IMR-90 (cell line): ENCODE data around the gene GSTT2. TPM values are rescaled to one million over a fixed set of nuclear protein-coding genes. Genes with fewer than 3 reads are reported as not detected.

Experiments
- ATAC-seq: fragments of 200-7000 bp; cut with Tn5 transposase; 2 replicates; pipeline ENCODE4 v1.9.1; 2020; ENCODE audit warnings: low read depth, mild to moderate bottlenecking, moderate library complexity
- BruUV-seq: library from RNA; stranded (reverse); fragments of 400-500 nt; replicated peaks from 2 replicates; lab custom pipeline; 2021; lab: Mats Ljungman, UMichigan
- CTCF ChIA-PET: fragments of 300-600 bp; formaldehyde crosslinking; extraction: SDS; loops from one replicate; lab custom pipeline; 2021; ENCODE audit warnings: antibody characterized with exemption; lab: Yijun Ruan, JAX
- POLR2A ChIA-PET: fragments of 300-600 bp; sonication (Branson Sonifier 250); formaldehyde crosslinking; loops from one replicate; lab custom pipeline; 2022; ENCODE audit warnings: antibody characterized with exemption; ENCODE audit not compliant: unreplicated experiment; lab: Charles Lee
- DNase-seq: peaks from one replicate; pipeline ENCODE4 v3.0.0; 2013
- H2AFZ ChIP-seq: replicated peaks from 2 replicates; pipeline ENCODE3; 2013; ENCODE audit warnings: low read length, mild to moderate bottlenecking; ENCODE audit not compliant: poor library complexity
- H2AK5ac ChIP-seq: 2 replicates; pipeline ENCODE4 v1.6.1; 2013; ENCODE audit warnings: low read depth, low read length, inconsistent platforms
- H2AK9ac ChIP-seq: replicated peaks from 2 replicates; pipeline ENCODE3; 2013; ENCODE audit warnings: mild to moderate bottlenecking, low read depth, low read length, moderate library complexity; ENCODE audit not compliant: poor library complexity
- H2BK120ac ChIP-seq: 2 replicates; pipeline ENCODE4 v1.6.1; 2013; ENCODE audit warnings: low read depth, low read length, inconsistent platforms
- H2BK15ac ChIP-seq: 3 replicates; pipeline ENCODE4 v1.6.1; 2013; ENCODE audit warnings: low read depth, low read length, inconsistent platforms
- H2BK20ac ChIP-seq: 2 replicates; pipeline ENCODE4 v1.6.1; 2013; ENCODE audit warnings: low read depth, mild to moderate bottlenecking, inconsistent platforms, low read length, moderate library complexity
- H2BK5ac ChIP-seq: 2 replicates; pipeline ENCODE4 v1.6.1; 2013; ENCODE audit warnings: mild to moderate bottlenecking, low read depth, low read length, inconsistent platforms; ENCODE audit not compliant: poor library complexity, severe bottlenecking
- H3K14ac ChIP-seq: replicated peaks from 2 replicates; pipeline ENCODE4 v1.6.1; 2013; ENCODE audit warnings: low read depth, low read length, inconsistent platforms
- H3K18ac ChIP-seq: 2 replicates; pipeline ENCODE4 v1.6.1; 2013; ENCODE audit warnings: low read depth, low read length, control low read depth
- H3K23ac ChIP-seq: 2 replicates; pipeline ENCODE4 v1.6.1; 2013; ENCODE audit warnings: low read depth, low read length, inconsistent platforms
- H3K27ac ChIP-seq: 2 replicates; pipeline ENCODE4 v1.5.1; 2013; ENCODE audit warnings: mild to moderate bottlenecking, control low read depth, low read length; ENCODE audit not compliant: insufficient read depth
- H3K27me3 ChIP-seq: 2 replicates; pipeline ENCODE4 v1.6.1; 2013; ENCODE audit warnings: low read length; ENCODE audit not compliant: control insufficient read depth, insufficient read depth
- H3K36me3 ChIP-seq: 2 replicates; pipeline ENCODE4 v1.6.1; 2013; ENCODE audit warnings: low read length, mixed read lengths; ENCODE audit not compliant: control insufficient read depth, insufficient read depth
- H3K4ac ChIP-seq: 2 replicates; pipeline ENCODE4 v1.6.1; 2013; ENCODE audit warnings: low read depth, low read length, inconsistent platforms
- H3K4me1 ChIP-seq: 2 replicates; pipeline ENCODE4 v1.6.1; 2013; ENCODE audit warnings: low read length, mixed read lengths; ENCODE audit not compliant: control insufficient read depth, insufficient read depth
- H3K4me2 ChIP-seq: 2 replicates; pipeline ENCODE4 v1.6.1; 2013; ENCODE audit warnings: low read depth, mild to moderate bottlenecking, control low read depth, low read length, moderate library complexity
- H3K4me3 ChIP-seq: 2 replicates; pipeline ENCODE4 v1.5.1; 2013; ENCODE audit warnings: low read depth, mild to moderate bottlenecking, control low read depth, low read length, moderate library complexity; ENCODE audit not compliant: insufficient read depth
- H3K56ac ChIP-seq: 2 replicates; pipeline ENCODE4 v1.6.1; 2013; ENCODE audit warnings: low read length, inconsistent platforms; ENCODE audit not compliant: insufficient read depth; ENCODE audit errors: extremely low read depth
- H3K79me1 ChIP-seq, 2 experiments: 2 replicates each; pipeline ENCODE4 v1.6.1; 2013; ENCODE audit warnings: low read length in 2 of 2, inconsistent platforms in 1 of 2, low read depth in 1 of 2
- H3K9ac ChIP-seq: 2 replicates; pipeline ENCODE4 v1.6.1; 2013; ENCODE audit warnings: low read depth, low read length, control low read depth
- H3K9me1 ChIP-seq: 2 replicates; pipeline ENCODE4 v1.6.1; 2013; ENCODE audit warnings: low read length, inconsistent platforms; ENCODE audit not compliant: insufficient read depth
- H3K9me3 ChIP-seq: 2 replicates; pipeline ENCODE4 v1.6.1; 2013; ENCODE audit warnings: low read length; ENCODE audit not compliant: control insufficient read depth, insufficient read depth
- H4K20me1 ChIP-seq: 2 replicates; pipeline ENCODE4 v1.6.1; 2013; ENCODE audit warnings: low read length, inconsistent platforms; ENCODE audit not compliant: insufficient read depth
- H4K5ac ChIP-seq: 2 replicates; pipeline ENCODE4 v1.6.1; 2013; ENCODE audit warnings: mild to moderate bottlenecking, low read depth, low read length, control low read depth
- H4K8ac ChIP-seq, 2 experiments: 2 replicates each; pipeline ENCODE4 v1.6.1; 2013; ENCODE audit warnings: low read depth in 2 of 2, low read length in 2 of 2, control low read depth in 1 of 2, inconsistent platforms in 1 of 2
- H4K91ac ChIP-seq: 2 replicates; pipeline ENCODE4 v1.6.1; 2013; ENCODE audit warnings: low read depth, low read length, inconsistent platforms; ENCODE audit not compliant: insufficient read depth
- BHLHE40 ChIP-seq: fragments of 150-350 bp; IDR thresholded peaks from 2 replicates; pipeline ENCODE4 v1.6.1; 2016; ENCODE audit warnings: mild to moderate bottlenecking, low read depth, low read length
- CHD1 ChIP-seq: IDR thresholded peaks from 2 replicates; pipeline ENCODE4 v1.6.1; 2012; ENCODE audit warnings: low read depth, low read length, improper control_type of control experiment
- FOS ChIP-seq: fragments of 150-350 bp; IDR thresholded peaks from 2 replicates; pipeline ENCODE4 v1.6.1; 2016; ENCODE audit warnings: low read depth, low read length
- MAFK ChIP-seq: IDR thresholded peaks from 2 replicates; pipeline ENCODE4 v1.6.1; 2012; ENCODE audit warnings: low read depth, low read length, improper control_type of control experiment
- MAZ ChIP-seq: IDR thresholded peaks from 2 replicates; pipeline ENCODE4 v1.6.1; 2012; ENCODE audit warnings: low read depth, mild to moderate bottlenecking, low read length, improper control_type of control experiment, moderate library complexity, borderline replicate concordance
- MXI1 ChIP-seq: IDR thresholded peaks from 2 replicates; pipeline ENCODE4 v1.6.1; 2012; ENCODE audit warnings: low read depth, mild to moderate bottlenecking, low read length, moderate library complexity, borderline replicate concordance
- NFE2L2 ChIP-seq: fragments of 150-350 bp; IDR thresholded peaks from 2 replicates; pipeline ENCODE4 v1.6.1; 2016; ENCODE audit warnings: low read depth, mild to moderate bottlenecking, low read length
- RCOR1 ChIP-seq: IDR thresholded peaks from 2 replicates; pipeline ENCODE4 v1.6.1; 2012; ENCODE audit warnings: mild to moderate bottlenecking, low read length, improper control_type of control experiment; ENCODE audit not compliant: insufficient replicate concordance
- SMC3 ChIP-seq: fragments of 150-350 bp; IDR thresholded peaks from 2 replicates; pipeline ENCODE4 v1.6.1; 2016; ENCODE audit warnings: low read depth, mild to moderate bottlenecking, antibody characterized with exemption, low read length, moderate library complexity
- WGBS, 2 experiments: methylation state at CpG; one replicate each; pipeline versions ENCODE4 v1.1.5 to v1.1.7; 2013; ENCODE audit warnings: missing lambda C conversion rate in 2 of 2; ENCODE audit not compliant: insufficient read length in 1 of 2; ENCODE audit errors: extremely low coverage in 2 of 2; 5-methylcytosine and 5-hydroxymethylcytosine counted together
- dilution Hi-C: fragments of 300-500 bp; cut with HindIII; formaldehyde crosslinking; loops from one replicate; pipeline ENCODE4 v1.14.3; 2018; ENCODE audit warnings: low sequenced_read_pairs; ENCODE audit not compliant: unreplicated experiment
- in situ Hi-C: fragments of 300-500 bp; cut with MboI; formaldehyde crosslinking; loops from 3 replicates; pipeline ENCODE4 v1.14.3; 2019; ENCODE audit warnings: low sequenced_read_pairs, inconsistent platforms, mixed read lengths
- intact Hi-C: fragments of 100-400 bp; cut with micrococcal nuclease; formaldehyde crosslinking; loops from 2 replicates; pipeline ENCODE4 v1.10.0; 2022
- polyA plus RNA-seq, 3 experiments: library from polyadenylated mRNA; depleted of rRNA; stranded (reverse); fragments of >200 nt; gene quantifications; 2 replicates each; pipeline ENCODE4 v1.2.3, GENCODE V29; 2012; ENCODE audit warnings: low replicate concordance in 1 of 3
- total RNA-seq: library from RNA; depleted of rRNA; stranded (reverse); fragments of >200 nt; gene quantifications from 2 replicates; pipeline ENCODE4 v1.2.3, GENCODE V29; 2012
- TF ChIP-seq, protein P1 (sequence below): fragments of 150-350 bp; IDR thresholded peaks from 2 replicates; pipeline ENCODE4 v1.6.1; 2016; ENCODE audit warnings: low read depth, mild to moderate bottlenecking, low read length, moderate library complexity, borderline replicate concordance
- TF ChIP-seq, protein P2 (sequence below): conservative IDR thresholded peaks from 2 replicates; pipeline ENCODE4 v1.5.1; 2012; ENCODE audit warnings: mild to moderate bottlenecking, low read depth, low read length, improper control_type of control experiment

The GSTT2 gene
- total and polyA plus RNA-seq, 2 of the 4 experiments (the other 2 are of a cell fraction), result 1.4 to 6.9 TPM

DNA sequence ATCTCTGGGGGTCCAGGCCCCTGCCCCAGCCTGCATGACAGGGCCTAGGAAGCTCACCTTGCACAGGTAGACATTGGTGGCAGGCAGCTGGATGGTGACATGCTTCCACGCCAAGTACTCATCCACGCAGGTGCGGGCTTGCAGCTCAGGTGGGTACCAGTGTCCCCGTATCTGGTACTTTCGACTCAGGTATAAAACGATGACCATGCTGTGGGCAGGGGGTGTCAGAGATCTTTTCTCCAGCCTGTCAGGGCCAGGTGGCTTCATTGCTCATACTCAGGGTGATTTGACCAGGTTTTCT is 26.9 kb downstream of the GSTT2 start:
- DNase-seq (no peak), ATAC-seq (no peak)
- Histone ChIP-seq H3K9me3 (no peaks in the 10 kb centered on the region), H3K4ac (no peak overlapping the region), H3K56ac (no peak overlapping the region), H2BK5ac (no peak overlapping the region), H4K8ac (no peak overlapping the region), H3K18ac (no peak overlapping the region), H3K36me3 (no peaks in the 10 kb centered on the region), H2BK120ac (no peak overlapping the region), H2BK15ac (no peak overlapping the region), H3K9ac (no peak overlapping the region), H2BK20ac (no peak overlapping the region), H3K4me1 (no peaks in the 10 kb centered on the region), H4K5ac (no peak overlapping the region), H2AFZ (no peak overlapping the region), H2AK9ac (peak overlapping the region; percentile 20), H3K4me3 (no peak overlapping the region), H3K4me2 (no peak overlapping the region), H3K23ac (no peak overlapping the region), H3K27ac (no peak overlapping the region), H4K20me1 (no peaks in the 10 kb centered on the region), H3K9me1 (no peaks in the 10 kb centered on the region), H3K14ac (no peak overlapping the region), H3K79me1 (peaks cover 4 to 5% of the 10 kb centered on the region in 2 experiments; a peak in 3 of 4 replicates), H4K91ac (no peak overlapping the region), H3K27me3 (no peaks in the 10 kb centered on the region; the same call in 1 of the 2 replicates), H2AK5ac (no peak overlapping the region)
- dilution Hi-C loops, result no loop called here
- WGBS, 2 experiments, result no CpG with 5 or more reads among the region's 6 CpGs
- POLR2A ChIA-PET, result no interaction called here
- no TSS peak for BruUV-seq
- TF ChIP-seq NFE2L2, result no peak
- TF ChIP-seq SMC3, result no peak
- TF ChIP-seq FOS, result no peak
- TF ChIP-seq, protein P1, sequence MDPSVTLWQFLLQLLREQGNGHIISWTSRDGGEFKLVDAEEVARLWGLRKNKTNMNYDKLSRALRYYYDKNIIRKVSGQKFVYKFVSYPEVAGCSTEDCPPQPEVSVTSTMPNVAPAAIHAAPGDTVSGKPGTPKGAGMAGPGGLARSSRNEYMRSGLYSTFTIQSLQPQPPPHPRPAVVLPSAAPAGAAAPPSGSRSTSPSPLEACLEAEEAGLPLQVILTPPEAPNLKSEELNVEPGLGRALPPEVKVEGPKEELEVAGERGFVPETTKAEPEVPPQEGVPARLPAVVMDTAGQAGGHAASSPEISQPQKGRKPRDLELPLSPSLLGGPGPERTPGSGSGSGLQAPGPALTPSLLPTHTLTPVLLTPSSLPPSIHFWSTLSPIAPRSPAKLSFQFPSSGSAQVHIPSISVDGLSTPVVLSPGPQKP, result no peak
- no peak for TF ChIP-seq RCOR1
- TF ChIP-seq, protein P2, sequence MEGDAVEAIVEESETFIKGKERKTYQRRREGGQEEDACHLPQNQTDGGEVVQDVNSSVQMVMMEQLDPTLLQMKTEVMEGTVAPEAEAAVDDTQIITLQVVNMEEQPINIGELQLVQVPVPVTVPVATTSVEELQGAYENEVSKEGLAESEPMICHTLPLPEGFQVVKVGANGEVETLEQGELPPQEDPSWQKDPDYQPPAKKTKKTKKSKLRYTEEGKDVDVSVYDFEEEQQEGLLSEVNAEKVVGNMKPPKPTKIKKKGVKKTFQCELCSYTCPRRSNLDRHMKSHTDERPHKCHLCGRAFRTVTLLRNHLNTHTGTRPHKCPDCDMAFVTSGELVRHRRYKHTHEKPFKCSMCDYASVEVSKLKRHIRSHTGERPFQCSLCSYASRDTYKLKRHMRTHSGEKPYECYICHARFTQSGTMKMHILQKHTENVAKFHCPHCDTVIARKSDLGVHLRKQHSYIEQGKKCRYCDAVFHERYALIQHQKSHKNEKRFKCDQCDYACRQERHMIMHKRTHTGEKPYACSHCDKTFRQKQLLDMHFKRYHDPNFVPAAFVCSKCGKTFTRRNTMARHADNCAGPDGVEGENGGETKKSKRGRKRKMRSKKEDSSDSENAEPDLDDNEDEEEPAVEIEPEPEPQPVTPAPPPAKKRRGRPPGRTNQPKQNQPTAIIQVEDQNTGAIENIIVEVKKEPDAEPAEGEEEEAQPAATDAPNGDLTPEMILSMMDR, result no peak
- TF ChIP-seq MAZ, result no peak
- no peak for TF ChIP-seq CHD1
- TF ChIP-seq BHLHE40, result no peak
- TF ChIP-seq MAFK, result no peak
- no peak for TF ChIP-seq MXI1
- intact Hi-C loops, result no loop called here
- CTCF ChIA-PET, result no interaction called here
- in situ Hi-C loops, result no loop called here
